Endothelial cell of umbilical vein (primary cell): ENCODE data around the gene BUB1B. TPM values are rescaled to one million over a fixed set of nuclear protein-coding genes. Genes with fewer than 3 reads are reported as not detected.

Experiments used
- BruUV-seq: library from RNA; stranded (reverse); fragments of 400-500 nt; replicated peaks from 2 replicates; lab custom pipeline; 2021; lab: Mats Ljungman, UMichigan
- CTCF ChIA-PET: fragments of 300-600, 350-600 bp; sonication (Branson Sonifier 250); formaldehyde crosslinking; loops from one replicate; lab custom pipeline; 2021; ENCODE audit warnings: antibody characterized with exemption, inconsistent platforms; lab: Charles Lee
- POLR2A ChIA-PET: fragments of 300-600, 350-600 bp; sonication (Branson Sonifier 250); formaldehyde crosslinking; loops from one replicate; lab custom pipeline; 2021; ENCODE audit warnings: antibody characterized with exemption, inconsistent platforms; lab: Charles Lee
- DNase-seq: peaks from one replicate; pipeline ENCODE4 v3.0.0-alpha.2; 2011; ENCODE audit warnings: low read depth, low spot score
- FAIRE-seq: peaks from 2 replicates; lab custom pipeline; 2011; peaks lifted over from hg19 to GRCh38; lab: Jason Lieb, UNC
- H2AFZ ChIP-seq: 2 replicates; pipeline ENCODE4 v1.6.0; 2012; ENCODE audit warnings: low read depth, low read length, control low read depth, inconsistent platforms
- H3K27ac ChIP-seq: 2 replicates; pipeline ENCODE4 v1.5.1; 2011; ENCODE audit warnings: low read depth, mild to moderate bottlenecking, control low read depth, low read length, moderate library complexity; ENCODE audit not compliant: insufficient read depth
- H3K27me3 ChIP-seq, 2 experiments: 2 replicates each; pipeline versions ENCODE4 v1.6.0 to v1.6.1; 2011; ENCODE audit warnings: low read length in 2 of 2, mixed read lengths in 1 of 2; ENCODE audit not compliant: control insufficient read depth in 2 of 2, insufficient read depth in 2 of 2
- H3K36me3 ChIP-seq, 2 experiments: 2 replicates in 1 of 2; 3 replicates in 1 of 2; pipeline ENCODE4 v1.5.1; 2011; ENCODE audit warnings: low read length in 2 of 2, mild to moderate bottlenecking in 1 of 2, moderate library complexity in 1 of 2; ENCODE audit not compliant: control insufficient read depth in 2 of 2, insufficient read depth in 2 of 2; ENCODE audit errors: extremely low read depth in 1 of 2
- H3K4me1 ChIP-seq: 3 replicates; pipeline ENCODE4 v1.5.1; 2011; ENCODE audit warnings: mild to moderate bottlenecking, low read length; ENCODE audit not compliant: control insufficient read depth, insufficient read depth; ENCODE audit errors: extremely low read depth
- H3K4me2 ChIP-seq: 2 replicates; pipeline ENCODE4 v1.6.1; 2011; ENCODE audit warnings: low read length, control low read depth, mixed read lengths; ENCODE audit not compliant: insufficient read depth
- H3K4me3 ChIP-seq, 3 experiments: fragments of 200-600 bp in 1 of 3; sonication (generic), shearing (Covaris generic) in 1 of 3; replicated peaks in 1 of 3; 2 replicates each; pipeline ENCODE4 v1.5.1; 2011 to 2016; ENCODE audit warnings: control low read depth in 3 of 3, low read length in 3 of 3, mild to moderate bottlenecking in 2 of 3, inconsistent platforms in 1 of 3, low read depth in 1 of 3, moderate library complexity in 1 of 3; ENCODE audit not compliant: insufficient read depth in 1 of 3
- H3K79me2 ChIP-seq: 2 replicates; pipeline ENCODE4 v1.6.0; 2012; ENCODE audit warnings: low read length, inconsistent platforms; ENCODE audit not compliant: control insufficient read depth, insufficient read depth
- H3K9ac ChIP-seq: replicated peaks from 2 replicates; pipeline ENCODE3; 2011; ENCODE audit warnings: low read length, control low read depth; ENCODE audit not compliant: insufficient read depth; ENCODE audit errors: extremely low read depth
- H3K9me1 ChIP-seq: replicated peaks from 3 replicates; pipeline ENCODE4 v1.6.0; 2011; ENCODE audit warnings: mild to moderate bottlenecking, low read length; ENCODE audit not compliant: control insufficient read depth, insufficient read depth; ENCODE audit errors: extremely low read depth
- H3K9me3 ChIP-seq: replicated peaks from 2 replicates; pipeline ENCODE4 v1.5.1; 2012; ENCODE audit warnings: low read length, inconsistent platforms; ENCODE audit not compliant: control insufficient read depth, insufficient read depth
- H4K20me1 ChIP-seq: replicated peaks from 2 replicates; pipeline ENCODE3; 2011; ENCODE audit warnings: mild to moderate bottlenecking, low read length; ENCODE audit not compliant: control insufficient read depth, insufficient read depth; ENCODE audit errors: extremely low read depth
- EZH2 ChIP-seq: IDR thresholded peaks from 2 replicates; pipeline ENCODE4 v1.6.1; 2012; ENCODE audit warnings: borderline replicate concordance, low read depth, mild to moderate bottlenecking, moderate library complexity, low read length, inconsistent platforms; ENCODE audit not compliant: severe bottlenecking
- FOS ChIP-seq: IDR thresholded peaks from 2 replicates; pipeline ENCODE4 v1.6.1; 2011; ENCODE audit warnings: mild to moderate bottlenecking, low read length, moderate library complexity, borderline replicate concordance; ENCODE audit not compliant: insufficient read depth
- JUN ChIP-seq: IDR thresholded peaks from 2 replicates; pipeline ENCODE4 v1.6.1; 2011; ENCODE audit warnings: borderline replicate concordance, low read depth; ENCODE audit not compliant: insufficient read length, insufficient read depth
- MYC ChIP-seq: IDR thresholded peaks from one replicate; pipeline ENCODE4 v1.6.1; 2011; ENCODE audit warnings: mild to moderate bottlenecking, low read depth, low read length
- POLR2A ChIP-seq: IDR thresholded peaks from 2 replicates; pipeline ENCODE4 v1.6.1; 2012; ENCODE audit warnings: low read depth, mild to moderate bottlenecking, control low read depth, low read length
- POLR2AphosphoS5 ChIP-seq: IDR thresholded peaks from 2 replicates; pipeline ENCODE4 v1.6.1; 2012; ENCODE audit warnings: low read depth, mild to moderate bottlenecking, control low read depth, low read length, moderate library complexity; ENCODE audit not compliant: insufficient read depth
- dilution Hi-C: fragments of 300-500 bp; cut with MboI; formaldehyde crosslinking; loops from one replicate; pipeline ENCODE4 v1.15.0; 2019; ENCODE audit warnings: low sequenced_read_pairs; ENCODE audit not compliant: extremely low pct_ligation_motif_present
- intact Hi-C: fragments of 100-400 bp; cut with micrococcal nuclease; formaldehyde crosslinking; loops from one replicate; pipeline ENCODE4 v1.10.0; 2022
- polyA plus RNA-seq, 4 experiments: library from polyadenylated mRNA; depleted of rRNA in 3 of 4; stranded (reverse) in 3 of 4; unstranded in 1 of 4; fragments of >200 nt; gene quantifications; 2 replicates each; pipeline versions ENCODE4 v1.2.1 to v1.2.3, GENCODE V29; 2011 to 2012; ENCODE audit warnings: missing spikeins in 1 of 4
- total RNA-seq: library from RNA; stranded (reverse); gene quantifications from 2 replicates; pipeline ENCODE4 v1.2.3, GENCODE V29; 2021
- TF ChIP-seq, protein P1 (sequence below): IDR thresholded peaks from 2 replicates; pipeline ENCODE4 v1.6.1; 2011; ENCODE audit not compliant: insufficient read depth, insufficient read length
- TF ChIP-seq, protein P2 (sequence below), 2 donors: IDR thresholded peaks; 1 replicate in 1 of 2; 2 replicates in 1 of 2; pipeline ENCODE4 v1.5.1; 2011; ENCODE audit warnings: low read length in 2 of 2, mild to moderate bottlenecking in 2 of 2, moderate library complexity in 2 of 2, control low read depth in 1 of 2, inconsistent platforms in 1 of 2, low read depth in 1 of 2; ENCODE audit not compliant: insufficient read depth in 1 of 2; ENCODE audit errors: extremely low read depth in 1 of 2

BUB1B gene
- total and polyA plus RNA-seq, 2 donors (not counting 3 experiments of a cell fraction or from before 2014, with no cell fraction given) = 12.2 to 69.8 TPM

DNA sequence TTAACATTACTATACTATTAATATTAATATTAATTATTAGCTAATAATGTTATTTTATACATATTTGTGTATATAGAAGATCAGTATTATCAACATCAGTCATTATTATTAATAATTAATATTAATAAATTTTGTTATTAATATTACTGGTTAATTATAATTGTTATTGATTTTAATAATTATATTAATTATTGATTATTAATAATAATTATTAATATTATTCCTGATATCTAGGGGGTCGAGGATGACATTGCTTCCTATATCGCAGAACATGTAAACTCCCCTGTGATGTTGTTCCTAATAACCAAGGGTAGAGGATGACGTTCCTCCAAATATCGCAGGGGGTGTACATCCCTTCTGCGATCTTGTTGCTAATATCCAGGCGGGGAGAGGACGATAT is 34.9 kb upstream of the BUB1B start:
- H4K20me1 ChIP-seq = no peaks in the 10 kb centered on the region
- no peak overlapping the region for H3K4me2 ChIP-seq
- no peak overlapping the region for H3K9ac ChIP-seq
- no TSS peak for BruUV-seq
- TF ChIP-seq EZH2 (no peak), FOS (no peak), POLR2A (no peak), MYC (no peak), JUN (no peak), POLR2AphosphoS5 (no peak)
- TF ChIP-seq, protein P1, sequence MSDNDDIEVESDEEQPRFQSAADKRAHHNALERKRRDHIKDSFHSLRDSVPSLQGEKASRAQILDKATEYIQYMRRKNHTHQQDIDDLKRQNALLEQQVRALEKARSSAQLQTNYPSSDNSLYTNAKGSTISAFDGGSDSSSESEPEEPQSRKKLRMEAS = no peak
- TF ChIP-seq, protein P2, sequence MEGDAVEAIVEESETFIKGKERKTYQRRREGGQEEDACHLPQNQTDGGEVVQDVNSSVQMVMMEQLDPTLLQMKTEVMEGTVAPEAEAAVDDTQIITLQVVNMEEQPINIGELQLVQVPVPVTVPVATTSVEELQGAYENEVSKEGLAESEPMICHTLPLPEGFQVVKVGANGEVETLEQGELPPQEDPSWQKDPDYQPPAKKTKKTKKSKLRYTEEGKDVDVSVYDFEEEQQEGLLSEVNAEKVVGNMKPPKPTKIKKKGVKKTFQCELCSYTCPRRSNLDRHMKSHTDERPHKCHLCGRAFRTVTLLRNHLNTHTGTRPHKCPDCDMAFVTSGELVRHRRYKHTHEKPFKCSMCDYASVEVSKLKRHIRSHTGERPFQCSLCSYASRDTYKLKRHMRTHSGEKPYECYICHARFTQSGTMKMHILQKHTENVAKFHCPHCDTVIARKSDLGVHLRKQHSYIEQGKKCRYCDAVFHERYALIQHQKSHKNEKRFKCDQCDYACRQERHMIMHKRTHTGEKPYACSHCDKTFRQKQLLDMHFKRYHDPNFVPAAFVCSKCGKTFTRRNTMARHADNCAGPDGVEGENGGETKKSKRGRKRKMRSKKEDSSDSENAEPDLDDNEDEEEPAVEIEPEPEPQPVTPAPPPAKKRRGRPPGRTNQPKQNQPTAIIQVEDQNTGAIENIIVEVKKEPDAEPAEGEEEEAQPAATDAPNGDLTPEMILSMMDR (IDR thresholded peaks at IDR 0.05; ENCODE audit: extremely low read depth in 1 of 2, insufficient read depth in 1 of 2, low read depth in 1 of 2, low read length in 2 of 2) = no peak
- no peaks in the 10 kb centered on the region for H3K36me3 ChIP-seq
- no peaks in the 10 kb centered on the region for H3K9me3 ChIP-seq
- POLR2A ChIA-PET = no interaction called here
- peaks cover 5 to 9% of the 10 kb centered on the region in 2 experiments for H3K27me3 ChIP-seq
- CTCF ChIA-PET = interaction anchor here (1.0 kb wide), 1 partner anchor 78 kb away, joined by 3 read pairs; no protein-coding TSS in a partner anchor
- no peak overlapping the region for H2AFZ ChIP-seq
- H3K9me1 ChIP-seq = no peaks in the 10 kb centered on the region
- FAIRE-seq = no peak
- dilution Hi-C loops (no loop called here), intact Hi-C loops (no loop called here)
- DNase-seq = no peak
- H3K27ac ChIP-seq = no peak overlapping the region
- H3K79me2 ChIP-seq = no peaks in the 10 kb centered on the region
- no peaks in the 10 kb centered on the region for H3K4me1 ChIP-seq
- no peak overlapping the region for H3K4me3 ChIP-seq
